ENCODE measurements around the gene SEC62. TPM values are rescaled to one million over a fixed set of nuclear protein-coding genes. Genes with fewer than 3 reads are reported as not detected.

Gene SEC62
- polyA plus RNA-seq, result 41.1 and 41.9 TPM in 2 replicates
- 85.2 and 91.9 TPM in 2 replicates for polyA minus RNA-seq

GRCh38 chr3:169966428-169966950, at the start of gene SEC62:
Gene SEC62 (plus strand): TSS chr3:169966807. CDS start chr3:169966823, 16 bp downstream.
- Histone ChIP-seq H3K9me2 (ENCODE audit: insufficient read depth, low read length) (no peaks in the 10 kb centered on the region), H3K9ac (ENCODE audit: low read length) (peak within 1 kb of the TSS; percentile 95), H3K9me3 (ENCODE audit: low read length) (no peaks in the 10 kb centered on the region), H3K4me2 (ENCODE audit: low read length) (peak within 1 kb of the TSS; percentile 91), H3K79me2 (replicated peaks; ENCODE audit: insufficient read depth, low read length) (peaks cover 46% of the 10 kb centered on the region), H3F3A (ENCODE audit: insufficient read depth, low read length, poor library complexity, severe bottlenecking) (peaks cover 7% of the 10 kb centered on the region), H3K4me3 (ENCODE audit: low read length) (peak within 1 kb of the TSS; percentile 88), H4K20me1 (ENCODE audit: insufficient read depth) (peaks cover 2% of the 10 kb centered on the region), H3K36me3 (ENCODE audit: insufficient read depth, low read length) (no peaks in the 10 kb centered on the region), H2AFZ (ENCODE audit: low read depth, low read length) (peak within 1 kb of the TSS; percentile 77), H3K27ac (ENCODE audit: low read length) (peak within 1 kb of the TSS; percentile 91), H3K27me3 (ENCODE audit: insufficient read depth, low read depth, low read length) (no peaks in the 10 kb centered on the region)
- TF ChIP-seq EZH2 (IDR thresholded peaks at IDR 0.05; ENCODE audit: borderline replicate concordance, insufficient read depth, low read length, poor library complexity, severe bottlenecking), result no peak
- TF ChIP-seq EP300 (conservative IDR thresholded peaks at IDR 0.05; ENCODE audit: poor library complexity, severe bottlenecking), result peak; percentile 46
- TF ChIP-seq MXI1 (conservative IDR thresholded peaks at IDR 0.05; ENCODE audit: poor library complexity, severe bottlenecking), result peak; percentile 30
- TF ChIP-seq POLR2AphosphoS5 (IDR thresholded peaks at IDR 0.05), result peak; percentile 99
- peak; percentile 69 for TF ChIP-seq CTCF (IDR thresholded peaks at IDR 0.05; ENCODE audit: poor library complexity, severe bottlenecking)
- TF ChIP-seq SMC3 (conservative IDR thresholded peaks at IDR 0.05; ENCODE audit: poor library complexity), result peak; percentile 63
- peak; percentile 96 for TF ChIP-seq REST (IDR thresholded peaks at IDR 0.05; ENCODE audit: borderline replicate concordance)
- TF ChIP-seq TAF1 (IDR thresholded peaks at IDR 0.05; ENCODE audit: low read depth), result peak; percentile 98
- TF ChIP-seq RAD21 (conservative IDR thresholded peaks at IDR 0.05), result peak; percentile 65

GRCh38 chr3:169923189-169923588, 43.4 kb upstream of the SEC62 start:
- no peak overlapping the region for H3K4me3 ChIP-seq (ENCODE audit: low read length)
- no peaks in the 10 kb centered on the region for H4K20me1 ChIP-seq (ENCODE audit: insufficient read depth)
- H2AFZ ChIP-seq (ENCODE audit: low read depth, low read length), result no peak overlapping the region
- H3K9me2 ChIP-seq (ENCODE audit: insufficient read depth, low read length), result no peaks in the 10 kb centered on the region
- no peaks in the 10 kb centered on the region for H3K27me3 ChIP-seq (ENCODE audit: insufficient read depth, low read depth, low read length)
- H3K27ac ChIP-seq (ENCODE audit: low read length), result no peak overlapping the region
- no peaks in the 10 kb centered on the region for H3K36me3 ChIP-seq (ENCODE audit: insufficient read depth, low read length)
- H3K4me2 ChIP-seq (ENCODE audit: low read length), result no peak overlapping the region
- TF ChIP-seq MXI1 (conservative IDR thresholded peaks at IDR 0.05; ENCODE audit: poor library complexity, severe bottlenecking), result no peak
- TF ChIP-seq POLR2AphosphoS5 (IDR thresholded peaks at IDR 0.05), result no peak
- TF ChIP-seq TAF1 (IDR thresholded peaks at IDR 0.05; ENCODE audit: low read depth), result no peak
- no peak for TF ChIP-seq REST (IDR thresholded peaks at IDR 0.05; ENCODE audit: borderline replicate concordance)
- TF ChIP-seq EP300 (conservative IDR thresholded peaks at IDR 0.05; ENCODE audit: poor library complexity, severe bottlenecking), result no peak
- no peaks in the 10 kb centered on the region for H3F3A ChIP-seq (ENCODE audit: insufficient read depth, low read length, poor library complexity, severe bottlenecking)
- H3K9ac ChIP-seq (ENCODE audit: low read length), result no peak overlapping the region
- H3K9me3 ChIP-seq (ENCODE audit: low read length), result no peaks in the 10 kb centered on the region
- no peaks in the 10 kb centered on the region for H3K79me2 ChIP-seq (replicated peaks; ENCODE audit: insufficient read depth, low read length)

Data from neural cell (in vitro differentiated cells).